ENCODE measurements around the gene DSEL.

- TF ChIP-seq EZH2 (IDR thresholded peaks at IDR 0.05; ENCODE audit: borderline replicate concordance) (no peak), CTCF (IDR thresholded peaks at IDR 0.05; ENCODE audit: poor library complexity) (no peak)
Observed at GRCh38 chr18:67514465-67514864, 2.1 kb downstream of the DSEL start.

All from hepatocyte (in vitro differentiated cells).